IMR-90 (cell line): Measurements from ENCODE around the gene RAD21L1. TPM values are rescaled to one million over a fixed set of nuclear protein-coding genes. Genes with fewer than 3 reads are reported as not detected.
A peak's percentile ranks its signal among the peaks of the same experiment; 100 is the strongest.

Experiments
- ATAC-seq: fragments of 200-7000 bp; cut with Tn5 transposase; 2 replicates; pipeline ENCODE4 v1.9.1; 2020; ENCODE audit warnings: low read depth, mild to moderate bottlenecking, moderate library complexity
- BruUV-seq: library from RNA; stranded (reverse); fragments of 400-500 nt; replicated peaks from 2 replicates; lab custom pipeline; 2021; lab: Mats Ljungman, UMichigan
- CTCF ChIA-PET: fragments of 300-600 bp; formaldehyde crosslinking; extraction: SDS; loops from one replicate; lab custom pipeline; 2021; ENCODE audit warnings: antibody characterized with exemption; lab: Yijun Ruan, JAX
- POLR2A ChIA-PET: fragments of 300-600 bp; sonication (Branson Sonifier 250); formaldehyde crosslinking; loops from one replicate; lab custom pipeline; 2022; ENCODE audit warnings: antibody characterized with exemption; ENCODE audit not compliant: unreplicated experiment; lab: Charles Lee
- DNase-seq: peaks from one replicate; pipeline ENCODE4 v3.0.0; 2013
- H2AFZ ChIP-seq: replicated peaks from 2 replicates; pipeline ENCODE3; 2013; ENCODE audit warnings: low read length, mild to moderate bottlenecking; ENCODE audit not compliant: poor library complexity
- H2AK5ac ChIP-seq: 2 replicates; pipeline ENCODE4 v1.6.1; 2013; ENCODE audit warnings: low read depth, low read length, inconsistent platforms
- H2AK9ac ChIP-seq: replicated peaks from 2 replicates; pipeline ENCODE3; 2013; ENCODE audit warnings: mild to moderate bottlenecking, low read depth, low read length, moderate library complexity; ENCODE audit not compliant: poor library complexity
- H2BK120ac ChIP-seq: 2 replicates; pipeline ENCODE4 v1.6.1; 2013; ENCODE audit warnings: low read depth, low read length, inconsistent platforms
- H2BK15ac ChIP-seq: 3 replicates; pipeline ENCODE4 v1.6.1; 2013; ENCODE audit warnings: low read depth, low read length, inconsistent platforms
- H2BK20ac ChIP-seq: 2 replicates; pipeline ENCODE4 v1.6.1; 2013; ENCODE audit warnings: low read depth, mild to moderate bottlenecking, inconsistent platforms, low read length, moderate library complexity
- H2BK5ac ChIP-seq: 2 replicates; pipeline ENCODE4 v1.6.1; 2013; ENCODE audit warnings: mild to moderate bottlenecking, low read depth, low read length, inconsistent platforms; ENCODE audit not compliant: poor library complexity, severe bottlenecking
- H3K14ac ChIP-seq: replicated peaks from 2 replicates; pipeline ENCODE4 v1.6.1; 2013; ENCODE audit warnings: low read depth, low read length, inconsistent platforms
- H3K18ac ChIP-seq: 2 replicates; pipeline ENCODE4 v1.6.1; 2013; ENCODE audit warnings: low read depth, low read length, control low read depth
- H3K23ac ChIP-seq: 2 replicates; pipeline ENCODE4 v1.6.1; 2013; ENCODE audit warnings: low read depth, low read length, inconsistent platforms
- H3K27ac ChIP-seq: 2 replicates; pipeline ENCODE4 v1.5.1; 2013; ENCODE audit warnings: mild to moderate bottlenecking, control low read depth, low read length; ENCODE audit not compliant: insufficient read depth
- H3K27me3 ChIP-seq: 2 replicates; pipeline ENCODE4 v1.6.1; 2013; ENCODE audit warnings: low read length; ENCODE audit not compliant: control insufficient read depth, insufficient read depth
- H3K36me3 ChIP-seq: 2 replicates; pipeline ENCODE4 v1.6.1; 2013; ENCODE audit warnings: low read length, mixed read lengths; ENCODE audit not compliant: control insufficient read depth, insufficient read depth
- H3K4ac ChIP-seq: 2 replicates; pipeline ENCODE4 v1.6.1; 2013; ENCODE audit warnings: low read depth, low read length, inconsistent platforms
- H3K4me1 ChIP-seq: 2 replicates; pipeline ENCODE4 v1.6.1; 2013; ENCODE audit warnings: low read length, mixed read lengths; ENCODE audit not compliant: control insufficient read depth, insufficient read depth
- H3K4me2 ChIP-seq: 2 replicates; pipeline ENCODE4 v1.6.1; 2013; ENCODE audit warnings: low read depth, mild to moderate bottlenecking, control low read depth, low read length, moderate library complexity
- H3K4me3 ChIP-seq: 2 replicates; pipeline ENCODE4 v1.5.1; 2013; ENCODE audit warnings: low read depth, mild to moderate bottlenecking, control low read depth, low read length, moderate library complexity; ENCODE audit not compliant: insufficient read depth
- H3K56ac ChIP-seq: 2 replicates; pipeline ENCODE4 v1.6.1; 2013; ENCODE audit warnings: low read length, inconsistent platforms; ENCODE audit not compliant: insufficient read depth; ENCODE audit errors: extremely low read depth
- H3K79me1 ChIP-seq, 2 experiments: 2 replicates each; pipeline ENCODE4 v1.6.1; 2013; ENCODE audit warnings: low read length in 2 of 2, inconsistent platforms in 1 of 2, low read depth in 1 of 2
- H3K9ac ChIP-seq: 2 replicates; pipeline ENCODE4 v1.6.1; 2013; ENCODE audit warnings: low read depth, low read length, control low read depth
- H3K9me1 ChIP-seq: 2 replicates; pipeline ENCODE4 v1.6.1; 2013; ENCODE audit warnings: low read length, inconsistent platforms; ENCODE audit not compliant: insufficient read depth
- H3K9me3 ChIP-seq: 2 replicates; pipeline ENCODE4 v1.6.1; 2013; ENCODE audit warnings: low read length; ENCODE audit not compliant: control insufficient read depth, insufficient read depth
- H4K20me1 ChIP-seq: 2 replicates; pipeline ENCODE4 v1.6.1; 2013; ENCODE audit warnings: low read length, inconsistent platforms; ENCODE audit not compliant: insufficient read depth
- H4K5ac ChIP-seq: 2 replicates; pipeline ENCODE4 v1.6.1; 2013; ENCODE audit warnings: mild to moderate bottlenecking, low read depth, low read length, control low read depth
- H4K8ac ChIP-seq, 2 experiments: 2 replicates each; pipeline ENCODE4 v1.6.1; 2013; ENCODE audit warnings: low read depth in 2 of 2, low read length in 2 of 2, control low read depth in 1 of 2, inconsistent platforms in 1 of 2
- H4K91ac ChIP-seq: 2 replicates; pipeline ENCODE4 v1.6.1; 2013; ENCODE audit warnings: low read depth, low read length, inconsistent platforms; ENCODE audit not compliant: insufficient read depth
- BHLHE40 ChIP-seq: fragments of 150-350 bp; IDR thresholded peaks from 2 replicates; pipeline ENCODE4 v1.6.1; 2016; ENCODE audit warnings: mild to moderate bottlenecking, low read depth, low read length
- CTCF ChIP-seq: conservative IDR thresholded peaks from 2 replicates; pipeline ENCODE4 v1.5.1; 2012; ENCODE audit warnings: mild to moderate bottlenecking, low read depth, low read length, improper control_type of control experiment
- ELK1 ChIP-seq: fragments of 150-350 bp; IDR thresholded peaks from 2 replicates; pipeline ENCODE4 v1.6.1; 2016; ENCODE audit warnings: low read depth, mild to moderate bottlenecking, low read length, moderate library complexity, borderline replicate concordance
- MAFK ChIP-seq: IDR thresholded peaks from 2 replicates; pipeline ENCODE4 v1.6.1; 2012; ENCODE audit warnings: low read depth, low read length, improper control_type of control experiment
- RFX5 ChIP-seq: IDR thresholded peaks from 2 replicates; pipeline ENCODE4 v1.8.0; 2012; ENCODE audit warnings: low read depth, mild to moderate bottlenecking, low read length, moderate library complexity
- SMC3 ChIP-seq: fragments of 150-350 bp; IDR thresholded peaks from 2 replicates; pipeline ENCODE4 v1.6.1; 2016; ENCODE audit warnings: low read depth, mild to moderate bottlenecking, antibody characterized with exemption, low read length, moderate library complexity
- USF2 ChIP-seq: fragments of 150-350 bp; IDR thresholded peaks from 2 replicates; pipeline ENCODE4 v1.6.1; 2017; ENCODE audit warnings: mild to moderate bottlenecking, antibody characterized with exemption, low read length, low read depth
- WGBS, 2 experiments: methylation state at CpG; one replicate each; pipeline versions ENCODE4 v1.1.5 to v1.1.7; 2013; ENCODE audit warnings: missing lambda C conversion rate in 2 of 2; ENCODE audit not compliant: insufficient read length in 1 of 2; ENCODE audit errors: extremely low coverage in 2 of 2; 5-methylcytosine and 5-hydroxymethylcytosine counted together
- dilution Hi-C: fragments of 300-500 bp; cut with HindIII; formaldehyde crosslinking; loops from one replicate; pipeline ENCODE4 v1.14.3; 2018; ENCODE audit warnings: low sequenced_read_pairs; ENCODE audit not compliant: unreplicated experiment
- in situ Hi-C: fragments of 300-500 bp; cut with MboI; formaldehyde crosslinking; loops from 3 replicates; pipeline ENCODE4 v1.14.3; 2019; ENCODE audit warnings: low sequenced_read_pairs, inconsistent platforms, mixed read lengths
- intact Hi-C: fragments of 100-400 bp; cut with micrococcal nuclease; formaldehyde crosslinking; loops from 2 replicates; pipeline ENCODE4 v1.10.0; 2022
- polyA plus RNA-seq, 3 experiments: library from polyadenylated mRNA; depleted of rRNA; stranded (reverse); fragments of >200 nt; gene quantifications; 2 replicates each; pipeline ENCODE4 v1.2.3, GENCODE V29; 2012; ENCODE audit warnings: low replicate concordance in 1 of 3
- total RNA-seq: library from RNA; depleted of rRNA; stranded (reverse); fragments of >200 nt; gene quantifications from 2 replicates; pipeline ENCODE4 v1.2.3, GENCODE V29; 2012

The RAD21L1 gene
- total and polyA plus RNA-seq, 2 of the 4 experiments (the other 2 are of a cell fraction): not detected

- Histone ChIP-seq H2AFZ (no peak overlapping the region), H3K4me2 (no peak overlapping the region), H2AK9ac (no peak overlapping the region), H3K14ac (no peak overlapping the region), H3K4me3 (no peak overlapping the region), H3K4me1 (no peaks in the 10 kb centered on the region), H2BK5ac (no peak overlapping the region), H4K8ac (no peak overlapping the region), H2AK5ac (no peak overlapping the region), H3K9me1 (peaks cover 11% of the 10 kb centered on the region), H3K9me3 (no peaks in the 10 kb centered on the region), H2BK15ac (no peak overlapping the region), H2BK120ac (no peak overlapping the region), H3K23ac (no peak overlapping the region), H3K27ac (no peak overlapping the region), H2BK20ac (no peak overlapping the region), H3K4ac (no peak overlapping the region), H4K91ac (no peak overlapping the region; the same call in 1 of the 2 replicates), H3K27me3 (no peaks in the 10 kb centered on the region), H3K18ac (no peak overlapping the region), H3K9ac (no peak overlapping the region), H3K79me1 (peaks cover 21 to 30% of the 10 kb centered on the region in 2 experiments), H3K36me3 (peaks cover 4% of the 10 kb centered on the region; the same call in 1 of the 2 replicates), H4K20me1 (peaks cover 3% of the 10 kb centered on the region; the same call in 1 of the 2 replicates), H3K56ac (no peak overlapping the region), H4K5ac (no peak overlapping the region)
- CTCF ChIA-PET: interaction anchor here (0.6 to 1.2 kb wide), 3 partner anchors 10 to 59 kb away, joined by 3 to 4 read pairs (median 3); no protein-coding TSS in a partner anchor
- 100% methylated on average over 1 of the region's 6 CpGs; no CpG with 5 or more reads in 1 of the 2 experiments for WGBS, 2 experiments
- ATAC-seq (no peak), DNase-seq (no peak)
- POLR2A ChIA-PET: no interaction called here
- TF ChIP-seq CTCF: no peak
- no peak for TF ChIP-seq ELK1
- TF ChIP-seq SMC3: no peak
- TF ChIP-seq USF2: no peak
- TF ChIP-seq MAFK: peak; percentile 32; the same call in 1 of the 2 replicates
- TF ChIP-seq BHLHE40: no peak
- no peak for TF ChIP-seq RFX5
- intact Hi-C loops: no loop called here
- dilution Hi-C loops: no loop called here
- in situ Hi-C loops: no loop called here
- BruUV-seq: no TSS peak
Measured at GRCh38 chr20:1272368-1273100, 46.7 kb downstream of the RAD21L1 start.
